Stomach smooth muscle (tissue), 2 donors: Measurements from ENCODE around the gene EMD.

ENCODE experiments used
- H3K27ac ChIP-seq: one replicate; pipeline ENCODE4 v1.7.0; 2013; ENCODE audit warnings: mild to moderate bottlenecking, low read length, inconsistent platforms
- H3K27me3 ChIP-seq, 2 donors: one replicate each; pipeline ENCODE4 v1.7.0; 2013; ENCODE audit warnings: low read length in 2 of 2; ENCODE audit not compliant: insufficient read depth in 2 of 2, control insufficient read depth in 1 of 2
- H3K36me3 ChIP-seq, 2 donors: one replicate each; pipeline ENCODE4 v1.7.0; 2013; ENCODE audit warnings: low read length in 2 of 2; ENCODE audit not compliant: control insufficient read depth in 2 of 2, insufficient read depth in 2 of 2
- H3K4me1 ChIP-seq: one replicate; pipeline ENCODE4 v1.7.0; 2013; ENCODE audit warnings: low read length; ENCODE audit not compliant: control insufficient read depth, insufficient read depth
- H3K4me3 ChIP-seq, 2 donors: one replicate each; pipeline ENCODE4 v1.7.0; 2013; ENCODE audit warnings: low read length in 2 of 2
- H3K9ac ChIP-seq, 2 donors: one replicate each; pipeline ENCODE4 v1.7.0; 2013; ENCODE audit warnings: low read length in 2 of 2, mild to moderate bottlenecking in 1 of 2
- H3K9me3 ChIP-seq, 2 donors: one replicate each; pipeline ENCODE4 v1.7.0; 2013; ENCODE audit warnings: low read length in 2 of 2; ENCODE audit not compliant: control insufficient read depth in 2 of 2
- donor health status: healthy.
- donor health status: Pancreatic carcinoma.

The EMD gene

GRCh38 chrX:154365997-154366665 lies 13.0 kb upstream of the EMD start:
- Histone ChIP-seq H3K27ac (peak overlapping the region; percentile 99), H3K9ac (peak overlapping the region; percentile 33 to 90), H3K4me3 (peak overlapping the region in 1 of 2 donors; percentile 69), H3K36me3 (peaks cover 50 to 56% of the 10 kb centered on the region in 2 donors), H3K27me3 (peaks cover 0 to 3% of the 10 kb centered on the region in 2 donors), H3K4me1 (peaks cover 61% of the 10 kb centered on the region), H3K9me3 (no peaks in the 10 kb centered on the region)

- Histone ChIP-seq H3K27me3 (peaks cover 0 to 3% of the 10 kb centered on the region in 2 donors), H3K27ac (peak overlapping the region; percentile 99), H3K36me3 (peaks cover 44 to 50% of the 10 kb centered on the region in 2 donors), H3K9me3 (no peaks in the 10 kb centered on the region), H3K4me3 (peak overlapping the region in 1 of 2 donors; percentile 69), H3K9ac (peak overlapping the region; percentile 89 to 90), H3K4me1 (peaks cover 57% of the 10 kb centered on the region)
Observed at GRCh38 chrX:154366666-154367055, 12.4 kb upstream of the EMD start.

- peak overlapping the region; percentile 62 to 69 for H3K4me3 ChIP-seq
- peak overlapping the region; percentile 89 to 90 for H3K9ac ChIP-seq
- peaks cover 0 to 3% of the 10 kb centered on the region in 2 donors for H3K27me3 ChIP-seq
- H3K9me3 ChIP-seq: no peaks in the 10 kb centered on the region
- H3K36me3 ChIP-seq: peaks cover 36 to 48% of the 10 kb centered on the region in 2 donors
- H3K4me1 ChIP-seq: peaks cover 49% of the 10 kb centered on the region
- peak overlapping the region; percentile 99 for H3K27ac ChIP-seq
Observed at GRCh38 chrX:154367474-154368308, 11.4 kb upstream of the EMD start.

DNA sequence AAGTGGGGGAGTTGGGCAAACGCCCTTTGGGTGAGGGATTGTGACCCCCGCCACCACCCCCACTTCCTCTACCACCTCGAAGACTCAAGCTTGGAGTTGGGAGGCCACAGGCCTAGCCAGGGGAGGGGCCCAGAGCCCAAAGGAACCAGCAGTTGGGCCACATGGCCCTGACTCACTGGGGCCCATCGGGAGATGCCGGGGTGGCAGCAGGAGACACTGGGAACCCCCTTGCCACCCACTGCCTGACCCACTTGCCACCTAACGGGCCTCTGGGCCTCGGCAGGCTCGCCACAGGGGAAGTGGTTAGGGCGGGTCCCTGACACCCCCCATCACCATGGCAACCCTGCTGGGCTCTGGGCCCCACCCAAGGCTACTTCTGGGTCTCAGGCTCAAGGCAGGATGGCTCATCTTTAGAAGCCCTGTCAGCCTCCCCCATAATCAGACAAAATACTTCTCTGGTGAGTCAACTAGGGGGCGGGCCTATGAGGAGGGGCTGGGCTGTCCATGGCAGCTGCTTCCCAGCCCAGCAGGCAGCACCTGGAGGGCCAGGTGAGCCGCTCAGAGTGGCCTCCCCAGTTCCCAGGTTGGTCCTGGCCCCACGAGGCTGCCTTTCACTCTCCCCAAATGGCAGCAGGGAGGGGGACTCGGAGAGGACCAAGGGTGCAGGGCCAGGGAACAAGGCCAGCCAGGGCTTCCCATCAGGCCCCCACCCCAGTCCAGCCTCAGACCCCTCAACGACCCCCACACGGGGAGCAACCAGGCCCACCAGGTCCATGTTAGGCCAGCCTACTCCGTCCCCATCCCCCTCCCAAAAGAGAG lies 10.3 kb upstream of the EMD start:
- peaks cover 49% of the 10 kb centered on the region for H3K4me1 ChIP-seq
- H3K27me3 ChIP-seq: peaks cover 0 to 5% of the 10 kb centered on the region in 2 donors
- H3K9me3 ChIP-seq: no peaks in the 10 kb centered on the region
- H3K27ac ChIP-seq: peak overlapping the region; percentile 99
- H3K36me3 ChIP-seq: peaks cover 28 to 49% of the 10 kb centered on the region in 2 donors
- peak overlapping the region; percentile 62 to 69 for H3K4me3 ChIP-seq
- peak overlapping the region; percentile 89 to 90 for H3K9ac ChIP-seq

GRCh38 chrX:154369449-154370299 lies 9.4 kb upstream of the EMD start:
- Histone ChIP-seq H3K4me1 (peaks cover 44% of the 10 kb centered on the region), H3K9me3 (no peaks in the 10 kb centered on the region), H3K27me3 (peaks cover 0 to 4% of the 10 kb centered on the region in 2 donors), H3K4me3 (peak overlapping the region; percentile 88 to 89), H3K9ac (peak overlapping the region; percentile 89 to 90), H3K36me3 (peaks cover 21 to 44% of the 10 kb centered on the region in 2 donors), H3K27ac (peak overlapping the region; percentile 99)

- Histone ChIP-seq H3K9me3 (no peaks in the 10 kb centered on the region), H3K27ac (peak overlapping the region; percentile 99), H3K4me1 (peaks cover 42% of the 10 kb centered on the region), H3K27me3 (peaks cover 0 to 4% of the 10 kb centered on the region in 2 donors), H3K4me3 (peak overlapping the region; percentile 88 to 89), H3K36me3 (peaks cover 20 to 40% of the 10 kb centered on the region in 2 donors), H3K9ac (peak overlapping the region; percentile 69 to 90)
Observed at GRCh38 chrX:154370300-154371016, 8.6 kb upstream of the EMD start.

- H3K9ac ChIP-seq: peak overlapping the region; percentile 76 to 99
- H3K4me3 ChIP-seq: peak overlapping the region; percentile 88 to 89
- peaks cover 16 to 37% of the 10 kb centered on the region in 2 donors for H3K36me3 ChIP-seq
- H3K4me1 ChIP-seq: peaks cover 35% of the 10 kb centered on the region
- peak overlapping the region; percentile 99 for H3K27ac ChIP-seq
- H3K9me3 ChIP-seq: no peaks in the 10 kb centered on the region
- H3K27me3 ChIP-seq: peaks cover 0 to 4% of the 10 kb centered on the region in 2 donors
Observed at GRCh38 chrX:154371017-154371788, 7.9 kb upstream of the EMD start.

DNA sequence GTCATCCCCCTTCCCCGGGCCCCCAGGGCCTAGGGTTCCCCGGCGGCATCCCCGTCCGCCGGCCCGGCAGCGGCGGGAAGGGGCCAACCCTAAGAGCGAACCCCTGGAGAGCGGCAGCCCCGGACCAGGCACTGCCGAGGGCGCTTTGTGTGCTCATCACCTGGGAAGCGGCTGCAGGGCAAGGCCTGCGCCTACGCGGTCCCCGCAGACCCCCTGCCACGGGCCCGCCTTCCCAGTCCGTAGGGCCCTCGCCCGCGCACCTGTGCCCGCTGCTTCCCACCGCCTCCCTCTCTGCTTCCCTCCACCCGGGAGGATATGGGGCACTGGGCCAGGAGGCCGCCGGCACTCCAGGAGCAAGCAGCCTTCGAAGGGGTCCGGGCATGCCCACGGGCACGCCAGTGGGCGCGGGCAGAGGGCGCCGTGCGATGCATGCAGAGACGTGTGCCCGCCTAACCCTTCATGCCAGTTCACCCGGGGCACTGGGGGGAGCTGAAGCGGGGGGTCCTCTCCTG lies 7.2 kb upstream of the EMD start:
- Histone ChIP-seq H3K4me3 (peak overlapping the region; percentile 88 to 89), H3K36me3 (peaks cover 12 to 32% of the 10 kb centered on the region in 2 donors), H3K27ac (peak overlapping the region; percentile 99), H3K9me3 (no peaks in the 10 kb centered on the region), H3K4me1 (peaks cover 33% of the 10 kb centered on the region), H3K27me3 (peaks cover 0 to 8% of the 10 kb centered on the region in 2 donors), H3K9ac (peak overlapping the region; percentile 99)
